ENCODE measurements around the gene ASCC3.

- TF ChIP-seq CTCF (IDR thresholded peaks at IDR 0.05): no peak
- TF ChIP-seq ZFX (IDR thresholded peaks at IDR 0.05; ENCODE audit: borderline replicate concordance): no peak
Measured at GRCh38 chr6:100577425-100577824, 303.7 kb downstream of the ASCC3 start.

All from 22Rv1 (cell line).